Measurements from ENCODE around the gene OR51V1.

OR51V1 gene

DNA sequence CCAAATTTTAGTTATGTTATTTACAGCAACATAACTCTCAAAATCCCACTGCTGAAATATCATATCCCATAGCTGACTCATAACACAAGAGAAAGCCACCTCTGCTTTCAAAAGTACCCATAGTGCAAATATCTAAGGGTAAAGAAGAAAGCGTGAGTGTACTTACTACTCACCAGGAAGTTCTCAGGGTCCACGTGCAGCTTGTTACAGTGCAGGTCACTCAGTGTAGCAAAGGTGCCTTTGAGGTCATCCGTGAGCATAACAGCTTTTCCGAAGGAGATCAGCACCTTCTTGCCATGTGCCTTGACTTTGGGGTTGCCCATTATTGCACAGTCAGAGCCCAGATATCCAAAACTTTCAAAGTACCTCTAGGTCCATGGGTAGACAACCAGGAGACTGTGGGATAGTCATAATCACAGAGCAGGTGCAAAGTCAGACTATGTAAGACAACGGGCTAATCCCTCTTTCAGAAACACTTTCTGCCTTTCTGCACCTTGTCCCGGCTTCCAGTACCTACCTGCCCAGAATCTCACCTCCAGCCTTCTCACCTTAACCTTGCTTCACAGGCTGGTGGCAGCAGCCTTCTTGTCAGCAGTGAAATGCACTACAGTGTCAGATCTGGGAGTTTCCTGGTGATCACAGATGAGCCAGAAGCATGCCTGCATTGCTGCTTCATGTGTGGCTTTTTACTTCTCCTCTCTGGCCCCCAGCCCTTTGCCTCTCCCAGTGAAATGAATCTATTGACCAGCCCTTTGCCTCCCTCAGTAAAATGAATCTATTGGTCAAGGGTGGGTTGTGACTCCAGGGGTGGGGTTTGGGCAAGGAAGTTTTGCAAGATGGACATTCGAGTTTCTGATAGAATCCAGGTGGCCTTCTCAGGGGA lies 42.7 kb upstream of the OR51V1 start:
- no peak overlapping the region for H3K4me3 ChIP-seq (ENCODE audit: low read depth, low read length)
- ChIA-PET CTCF (no interaction called here), POLR2A (no interaction called here)
- no peak for TF ChIP-seq CTCF (IDR thresholded peaks at IDR 0.05; ENCODE audit: insufficient read depth, low read length, missing control alignments)
- DNase-seq (ENCODE audit: low read depth, low spot score): no peak

DNA sequence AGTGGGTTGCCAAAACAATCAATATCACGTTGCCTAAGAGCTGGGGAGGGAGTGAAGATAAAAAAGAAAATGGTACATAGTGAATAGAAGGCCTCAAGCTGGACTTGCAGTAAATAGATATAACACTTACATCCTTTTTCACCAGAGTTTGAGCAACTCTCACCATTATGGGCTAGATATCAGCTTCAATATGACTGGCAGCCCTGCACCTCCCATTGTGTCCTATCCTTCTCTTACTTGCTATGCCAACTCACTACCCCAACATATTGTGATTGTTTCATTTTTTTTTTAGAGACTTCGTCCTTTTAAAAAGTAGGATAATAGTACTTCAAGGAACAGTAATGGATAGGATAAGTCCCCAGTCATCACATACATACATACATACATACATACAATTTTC lies 41.7 kb upstream of the OR51V1 start:
- H3K4me3 ChIP-seq (ENCODE audit: low read depth, low read length): no peak overlapping the region
- no peak for TF ChIP-seq CTCF (IDR thresholded peaks at IDR 0.05; ENCODE audit: insufficient read depth, low read length, missing control alignments)
- ChIA-PET POLR2A (no interaction called here), CTCF (no interaction called here)
- no peak for DNase-seq (ENCODE audit: low read depth, low spot score)

GRCh38 chr11:5241458-5241857 lies 41.0 kb upstream of the OR51V1 start:
- no peak overlapping the region for H3K4me3 ChIP-seq (ENCODE audit: low read depth, low read length)
- no peak for DNase-seq (ENCODE audit: low read depth, low spot score)
- ChIA-PET CTCF (interaction anchor here (0.9 kb wide), 1 partner anchor 31 kb away, joined by 3 read pairs; no protein-coding TSS in a partner anchor), POLR2A (no interaction called here)
- TF ChIP-seq CTCF (IDR thresholded peaks at IDR 0.05; ENCODE audit: insufficient read depth, low read length, missing control alignments): no peak

- CTCF ChIA-PET: interaction anchor here (0.9 kb wide), 1 partner anchor 30 kb away, joined by 3 read pairs; no protein-coding TSS in a partner anchor
- no peak for TF ChIP-seq CTCF (IDR thresholded peaks at IDR 0.05; ENCODE audit: insufficient read depth, low read length, missing control alignments)
These were observed 40.0 kb upstream of the OR51V1 start for GRCh38 chr11:5240458-5240857.

DNA sequence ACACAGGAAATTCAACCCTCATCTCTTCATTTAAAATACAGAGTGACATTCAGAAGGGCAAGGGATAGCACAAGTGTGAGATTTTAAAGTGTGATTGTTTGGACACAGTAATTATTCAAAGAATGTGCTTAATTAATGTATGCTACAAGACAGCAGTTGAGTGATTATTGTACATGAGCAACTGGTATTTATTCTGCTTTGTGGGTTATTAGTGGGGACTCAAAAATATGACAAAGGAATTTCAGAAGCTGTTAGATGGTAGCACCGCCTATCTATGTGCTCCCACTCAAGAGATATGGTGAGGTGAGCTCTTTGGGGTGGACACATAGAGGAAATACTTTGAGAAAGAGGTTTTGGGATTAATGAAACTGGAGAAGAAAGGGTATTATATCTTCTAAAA lies 39.6 kb upstream of the OR51V1 start:
- CTCF ChIA-PET: no interaction called here

More at GRCh38 chr11:5240458-5240857, 40.0 kb upstream of the OR51V1 start:
- H3K4me3 ChIP-seq (ENCODE audit: low read depth, low read length): no peak overlapping the region
- DNase-seq (ENCODE audit: low read depth, low spot score): no peak
- POLR2A ChIA-PET: no interaction called here

More for the DNA sequence above, 39.6 kb upstream of the OR51V1 start:
- no peak for DNase-seq (ENCODE audit: low read depth, low spot score)
- no peak overlapping the region for H3K4me3 ChIP-seq (ENCODE audit: low read depth, low read length)
- POLR2A ChIA-PET: no interaction called here
- no peak for TF ChIP-seq CTCF (IDR thresholded peaks at IDR 0.05; ENCODE audit: insufficient read depth, low read length, missing control alignments)
